ENCODE measurements around the gene OR4D2.
"Not testable (repeated sequence)": the region's sequence is repeated elsewhere in the genome, so short reads cannot be mapped to it uniquely, and the experiment has no call there.

Gene OR4D2

GRCh38 chr17:58166682-58167081 is at the start of gene OR4D2:
TSS of gene OR4D2 (plus strand) at chr17:58166982. CDS start at chr17:58169656, 2,674 bp downstream.
- no peak within 1 kb of the TSS for H3K27ac ChIP-seq
- TF ChIP-seq CTCF (IDR thresholded peaks at IDR 0.05) (no peak), ZFX (IDR thresholded peaks at IDR 0.05; ENCODE audit: borderline replicate concordance) (no peak)

GRCh38 chr17:58117382-58117781 is 49.4 kb upstream of the OR4D2 start:
- TF ChIP-seq ZFX (IDR thresholded peaks at IDR 0.05; ENCODE audit: borderline replicate concordance) (no peak), CTCF (IDR thresholded peaks at IDR 0.05) (no peak)
- H3K27ac ChIP-seq: no peak overlapping the region

GRCh38 chr17:58119491-58119890 is 47.3 kb upstream of the OR4D2 start:
- TF ChIP-seq ZFX (IDR thresholded peaks at IDR 0.05; ENCODE audit: borderline replicate concordance) (no peak), CTCF (IDR thresholded peaks at IDR 0.05) (no peak)
- H3K27ac ChIP-seq: no peak overlapping the region

GRCh38 chr17:58120195-58120822 is 46.5 kb upstream of the OR4D2 start:
- TF ChIP-seq ZFX (IDR thresholded peaks at IDR 0.05; ENCODE audit: borderline replicate concordance): no peak
- TF ChIP-seq CTCF (IDR thresholded peaks at IDR 0.05): no peak
- H3K27ac ChIP-seq: no peak overlapping the region

- TF ChIP-seq CTCF (IDR thresholded peaks at IDR 0.05) (peak; percentile 54), ZFX (IDR thresholded peaks at IDR 0.05; ENCODE audit: borderline replicate concordance) (no peak)
- H3K27ac ChIP-seq: no peak overlapping the region
Measured at GRCh38 chr17:58121925-58122324, 44.9 kb upstream of the OR4D2 start.

- TF ChIP-seq ZFX (IDR thresholded peaks at IDR 0.05; ENCODE audit: borderline replicate concordance): no peak
- no peak for TF ChIP-seq CTCF (IDR thresholded peaks at IDR 0.05)
- no peak overlapping the region for H3K27ac ChIP-seq
Measured at GRCh38 chr17:58127846-58128245, 38.9 kb upstream of the OR4D2 start.

DNA sequence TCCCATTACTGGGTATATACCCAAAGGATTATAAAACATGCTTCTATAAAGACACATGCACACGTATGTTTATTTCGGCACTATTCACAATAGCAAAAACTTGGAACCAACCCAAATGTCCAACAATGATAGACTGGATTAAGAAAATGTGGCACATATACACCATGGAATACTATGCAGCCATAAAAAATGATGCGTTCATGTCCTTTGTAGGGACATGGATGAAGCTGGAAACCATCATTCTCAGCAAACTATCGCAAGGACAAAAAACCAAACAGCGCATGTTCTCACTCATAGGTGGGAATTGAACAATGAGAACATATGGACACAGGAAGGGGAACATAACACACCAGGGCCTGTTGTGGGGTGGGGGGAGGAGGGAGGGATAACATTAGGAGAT is 34.1 kb upstream of the OR4D2 start:
- not testable (repeated sequence) for H3K27ac ChIP-seq

All from 22Rv1 (cell line).